HepG2 (cell line): ENCODE measurements around the gene SENP5. TPM values are rescaled to one million over a fixed set of nuclear protein-coding genes. Genes with fewer than 3 reads are reported as not detected.
A peak's percentile ranks its signal among the peaks of the same experiment; 100 is the strongest.

Experiments used
- ATAC-seq: fragments of 200-7000 bp; cut with Tn5 transposase; 3 replicates; pipeline ENCODE4 v1.9.1; 2020; ENCODE audit warnings: mild to moderate bottlenecking, moderate library complexity
- BruUV-seq: library from RNA; stranded (reverse); fragments of 400-500 nt; replicated peaks from 2 replicates; lab custom pipeline; 2021; lab: Mats Ljungman, UMichigan
- CTCF ChIA-PET: fragments of 300-600 bp; formaldehyde crosslinking; extraction: SDS; loops from one replicate; lab custom pipeline; 2021; ENCODE audit warnings: low total read pairs, inconsistent platforms, low intra/inter-chr PET ratio; lab: Yijun Ruan, JAX
- POLR2A ChIA-PET: fragments of 350-600 bp; sonication (Branson Sonifier 250); formaldehyde crosslinking; loops from one replicate; lab custom pipeline; 2020; ENCODE audit warnings: antibody characterized with exemption, inconsistent platforms; lab: Yijun Ruan, JAX
- DNase-seq: peaks from one replicate; pipeline ENCODE4 v3.0.0-alpha.2; 2015; ENCODE audit warnings: low spot score
- FAIRE-seq: peaks from 3 replicates; lab custom pipeline; 2011; peaks lifted over from hg19 to GRCh38; lab: Jason Lieb, UNC
- H2AFZ ChIP-seq: one replicate; pipeline ENCODE4 v1.6.1; 2011; ENCODE audit warnings: low read length, inconsistent platforms
- H3K27ac ChIP-seq: fragments of 300-600 bp; 3 replicates; pipeline ENCODE4 v1.8.0; 2011; ENCODE audit warnings: mixed run types, mild to moderate bottlenecking, mixed read lengths, low read length, inconsistent platforms; ENCODE audit not compliant: insufficient read depth; ENCODE audit errors: extremely low read length
- H3K27me3 ChIP-seq, 2 experiments: fragments of 200-600 bp in 1 of 2; 2 replicates in 1 of 2; 3 replicates in 1 of 2; pipeline versions ENCODE4 v1.6.0 to v1.8.0; 2011; ENCODE audit warnings: low read length in 2 of 2, mild to moderate bottlenecking in 2 of 2, moderate library complexity in 2 of 2, inconsistent platforms in 1 of 2; ENCODE audit not compliant: insufficient read depth in 2 of 2, control insufficient read depth in 1 of 2
- H3K36me3 ChIP-seq, 2 experiments: fragments of 200-600 bp in 1 of 2; replicated peaks in 1 of 2; 2 replicates in 1 of 2; 3 replicates in 1 of 2; pipeline versions ENCODE4 v1.5.1 to v1.8.0; 2011; ENCODE audit warnings: low read length in 2 of 2, inconsistent platforms in 1 of 2; ENCODE audit not compliant: insufficient read depth in 2 of 2, control insufficient read depth in 1 of 2
- H3K4me1 ChIP-seq: 2 replicates; pipeline ENCODE4 v1.5.1; 2012; ENCODE audit warnings: low read length, inconsistent platforms; ENCODE audit not compliant: insufficient read depth
- H3K4me2 ChIP-seq: 2 replicates; pipeline ENCODE4 v1.6.0; 2011; ENCODE audit warnings: low read depth, low read length, inconsistent platforms
- H3K4me3 ChIP-seq, 3 experiments: fragments of 200-600 bp in 1 of 3; sonication (generic), shearing (Covaris generic) in 1 of 3; replicated peaks in 1 of 3; 2 replicates each; pipeline ENCODE4 v1.5.1; 2011 to 2016; ENCODE audit warnings: low read length in 3 of 3, inconsistent platforms in 2 of 3, low read depth in 2 of 3, mild to moderate bottlenecking in 2 of 3, control low read depth in 1 of 3, mixed read lengths in 1 of 3; ENCODE audit not compliant: insufficient read depth in 1 of 3
- H3K79me2 ChIP-seq: one replicate; pipeline ENCODE4 v1.6.1; 2011; ENCODE audit warnings: low read length, inconsistent platforms; ENCODE audit not compliant: insufficient read depth
- H3K9ac ChIP-seq: 2 replicates; pipeline ENCODE4 v1.6.0; 2011; ENCODE audit warnings: mild to moderate bottlenecking, low read depth, low read length, inconsistent platforms; ENCODE audit not compliant: insufficient read depth
- H3K9me3 ChIP-seq: 2 replicates; pipeline ENCODE4 v1.5.1; 2012; ENCODE audit warnings: mild to moderate bottlenecking, low read length
- H4K20me1 ChIP-seq: 2 replicates; pipeline ENCODE4 v1.6.0; 2011; ENCODE audit warnings: inconsistent platforms, mild to moderate bottlenecking, low read length, moderate library complexity; ENCODE audit not compliant: insufficient read depth
- DPF2 ChIP-seq: sonication (generic); formaldehyde crosslinking; IDR thresholded peaks from 2 replicates; pipeline ENCODE4 v1.4.0; 2020; ENCODE audit warnings: mild to moderate bottlenecking, low read depth, missing genetic modification reagents, borderline replicate concordance
- MIXL1 ChIP-seq: IDR thresholded peaks from 2 replicates; pipeline ENCODE4 v1.6.1; 2016
- PAXIP1 ChIP-seq: sonication (generic); formaldehyde crosslinking; conservative IDR thresholded peaks from 2 replicates; pipeline ENCODE4 v1.4.0; 2020; ENCODE audit warnings: mild to moderate bottlenecking, missing genetic modification reagents, moderate library complexity
- UBTF ChIP-seq: sonication (generic); formaldehyde crosslinking; IDR thresholded peaks from 2 replicates; pipeline ENCODE4 v1.4.0; 2020; ENCODE audit warnings: mild to moderate bottlenecking, missing genetic modification reagents
- ZBTB10 ChIP-seq: sonication (generic); formaldehyde crosslinking; IDR thresholded peaks from 2 replicates; pipeline ENCODE4 v1.4.0; 2020; ENCODE audit warnings: missing genetic modification reagents, borderline replicate concordance
- ZNF292 ChIP-seq: sonication (generic); formaldehyde crosslinking; IDR thresholded peaks from 2 replicates; pipeline ENCODE4 v1.8.1; 2022; ENCODE audit warnings: mild to moderate bottlenecking, low read depth, missing genetic modification reagents, borderline replicate concordance
- ZNF749 ChIP-seq: sonication (generic); formaldehyde crosslinking; IDR thresholded peaks from 2 replicates; pipeline ENCODE4 v1.8.0; 2022; ENCODE audit warnings: mild to moderate bottlenecking, missing genetic modification reagents, moderate library complexity, borderline replicate concordance
- ZNF891 ChIP-seq: sonication (generic); formaldehyde crosslinking; IDR thresholded peaks from 2 replicates; pipeline ENCODE4 v1.5.0; 2020; ENCODE audit warnings: mild to moderate bottlenecking, missing genetic modification reagents
- WGBS: methylation state at CpG from one replicate; pipeline ENCODE4 v1.1.6; 2017; ENCODE audit warnings: low lambda C conversion rate; 5-methylcytosine and 5-hydroxymethylcytosine counted together
- in situ Hi-C: cut with HindIII; loops from 2 replicates; pipeline ENCODE4 v1.10.0; 2017; ENCODE audit warnings: low pct_unique_long_range_greater_than_20kb; ENCODE audit not compliant: extremely low pct_ligation_motif_present
- intact Hi-C: fragments of 100-400 bp; cut with micrococcal nuclease; formaldehyde crosslinking; loops from one replicate; pipeline ENCODE4 v1.10.0; 2022; ENCODE audit not compliant: unreplicated experiment
- polyA plus RNA-seq, 8 experiments: library from polyadenylated mRNA; depleted of rRNA in 3 of 8; stranded (reverse) in 7 of 8; unstranded in 1 of 8; fragments of >200 nt; fragmentation: Illumina TruSeq in 4 of 8; extraction: Trizol in 4 of 8; gene quantifications; 2 replicates each; pipeline versions ENCODE4 v1.2.1 to v1.2.3, GENCODE V29; 2011 to 2016; ENCODE audit warnings: low read depth in 4 of 8, missing spikeins in 1 of 8, mixed read lengths in 1 of 8; ENCODE audit not compliant: insufficient read depth in 1 of 8
- total RNA-seq, 5 experiments: library from RNA; depleted of rRNA; stranded (reverse); fragments of >200 nt; fragmentation: Illumina TruSeq; extraction: Trizol; gene quantifications; 2 replicates each; pipeline ENCODE4 v1.2.3, GENCODE V29; 2016; ENCODE audit warnings: low read depth in 1 of 5

SENP5 gene
- total and polyA plus RNA-seq, 2 of the 13 experiments (the other 11 are each of a cell fraction or from before 2014, with no cell fraction given), result 17.6 to 30.9 TPM

- Histone ChIP-seq H3K9ac (no peak overlapping the region), H3K4me3 (no peak overlapping the region), H3K27ac (peak overlapping the region; percentile 39), H3K79me2 (no peaks in the 10 kb centered on the region), H3K36me3 (peaks cover 4 to 14% of the 10 kb centered on the region in 2 experiments), H3K27me3 (no peaks in the 10 kb centered on the region), H3K4me2 (no peak overlapping the region), H3K4me1 (peaks cover 12% of the 10 kb centered on the region), H4K20me1 (no peaks in the 10 kb centered on the region), H2AFZ (no peak overlapping the region), H3K9me3 (no peaks in the 10 kb centered on the region)
- FAIRE-seq (no peak), DNase-seq (no peak), ATAC-seq (peak; percentile 21; the same call in 2 of the 3 replicates)
- intact Hi-C loops, result no loop called here
- ChIA-PET CTCF (no interaction called here), POLR2A (interaction anchor here (0.9 kb wide), 1 partner anchor 27 kb away, joined by 7 read pairs; the partner anchor contains the start of gene NCBP2)
- TF ChIP-seq ZBTB10, result no peak
- in situ Hi-C loops, result no loop called here
- no TSS peak for BruUV-seq
- 95% methylated on average over 3 of the region's 3 CpGs for WGBS
Measured at GRCh38 chr3:196915375-196915774, 47.7 kb downstream of the SENP5 start.

GRCh38 chr3:196916221-196916620, 48.5 kb downstream of the SENP5 start:
- peaks cover 4 to 14% of the 10 kb centered on the region in 2 experiments for H3K36me3 ChIP-seq
- no peaks in the 10 kb centered on the region for H3K79me2 ChIP-seq
- ATAC-seq, result no peak
- WGBS, result 95% methylated on average over 1 of the region's 1 CpG
- no peaks in the 10 kb centered on the region for H3K9me3 ChIP-seq
- H3K27ac ChIP-seq, result no peak overlapping the region
- intact Hi-C loops, result no loop called here
- FAIRE-seq, result no peak
- ChIA-PET POLR2A (no interaction called here), CTCF (no interaction called here)
- H4K20me1 ChIP-seq, result no peaks in the 10 kb centered on the region
- no peak for DNase-seq
- no peak overlapping the region for H3K4me3 ChIP-seq
- BruUV-seq, result no TSS peak
- no peak overlapping the region for H2AFZ ChIP-seq
- peaks cover 20% of the 10 kb centered on the region for H3K4me1 ChIP-seq
- H3K27me3 ChIP-seq, result no peaks in the 10 kb centered on the region
- in situ Hi-C loops, result no loop called here
- no peak overlapping the region for H3K4me2 ChIP-seq
- H3K9ac ChIP-seq, result no peak overlapping the region
- TF ChIP-seq PAXIP1 (CRISPR knock-in tag) (no peak), UBTF (CRISPR knock-in tag) (no peak), MIXL1 (CRISPR knock-in tag) (no peak), DPF2 (no peak), ZNF292 (no peak), ZNF749 (no peak), ZNF891 (CRISPR knock-in tag) (no peak)
